ENCODE measurements around the gene SMS. TPM values are rescaled to one million over a fixed set of nuclear protein-coding genes. Genes with fewer than 3 reads are reported as not detected.

Gene SMS
- total and polyA plus RNA-seq, 2 of the 4 experiments (the other 2 are of a cell fraction), result 176 to 230 TPM

DNA sequence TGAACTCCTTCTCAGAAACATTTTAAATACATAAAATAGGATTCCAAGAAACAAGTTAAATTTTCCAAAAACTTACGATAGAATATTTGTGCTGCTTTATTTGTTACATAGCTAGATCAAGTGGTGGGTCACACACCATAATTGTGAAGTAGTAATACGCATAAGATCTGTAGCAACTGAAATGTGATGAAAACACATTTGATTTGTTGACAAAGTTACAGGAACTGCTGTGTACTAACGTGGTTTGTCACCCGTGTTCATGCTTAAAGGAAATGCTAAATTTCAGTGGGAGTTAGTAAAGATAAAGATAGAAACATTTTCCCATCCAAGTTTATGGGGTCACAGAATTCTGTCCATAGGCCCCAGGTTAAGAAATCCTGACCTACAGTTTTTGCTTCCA lies 57.5 kb downstream of the SMS start:
- WGBS, 2 experiments (ENCODE audit: extremely low coverage in 2 of 2, insufficient read length in 1 of 2), result 80% methylated on average over 1 of the region's 4 CpGs; no CpG with 5 or more reads in 1 of the 2 experiments
- no peaks in the 10 kb centered on the region for H3K9me1 ChIP-seq (ENCODE audit: insufficient read depth, low read length)
- no peak overlapping the region for H4K91ac ChIP-seq (ENCODE audit: insufficient read depth, low read depth, low read length)
- no peak overlapping the region for H3K4me3 ChIP-seq (ENCODE audit: insufficient read depth, low read depth, low read length)
- in situ Hi-C loops (cut with MboI; ENCODE audit: low sequenced_read_pairs), result no loop called here
- no peak overlapping the region for H3K56ac ChIP-seq (ENCODE audit: extremely low read depth, insufficient read depth, low read length)
- no peaks in the 10 kb centered on the region for H3K9me3 ChIP-seq (ENCODE audit: control insufficient read depth, insufficient read depth, low read length)
- H2AK5ac ChIP-seq (ENCODE audit: low read depth, low read length), result no peak overlapping the region
- ChIA-PET CTCF (interaction anchor here (3.2 kb wide), 1 partner anchor 13 kb away, joined by 11 read pairs; no protein-coding TSS in a partner anchor), POLR2A (ENCODE audit: unreplicated experiment) (no interaction called here)
- H3K4me1 ChIP-seq (ENCODE audit: control insufficient read depth, insufficient read depth, low read length), result 0 out of 2 replicates have a peak, but pooled peaks cover 3% of the 10 kb centered on the region
- peaks cover 14% of the 10 kb centered on the region for H3K36me3 ChIP-seq (ENCODE audit: control insufficient read depth, insufficient read depth, low read length)
- no peak overlapping the region for H3K18ac ChIP-seq (ENCODE audit: low read depth, low read length)
- H2BK15ac ChIP-seq (ENCODE audit: low read depth, low read length), result no peak overlapping the region
- ATAC-seq (ENCODE audit: low read depth) (no peak), DNase-seq (no peak)
- peaks cover 8 to 20% of the 10 kb centered on the region in 2 experiments; a peak in 3 of 4 replicates for H3K79me1 ChIP-seq (ENCODE audit: low read depth in 1 of 2, low read length in 2 of 2)
- H4K5ac ChIP-seq (ENCODE audit: low read depth, low read length), result no peak overlapping the region
- H3K4ac ChIP-seq (ENCODE audit: low read depth, low read length), result no peak overlapping the region
- H3K9ac ChIP-seq (ENCODE audit: low read depth, low read length), result no peak overlapping the region
- no peak overlapping the region for H2BK5ac ChIP-seq (ENCODE audit: low read depth, low read length, poor library complexity, severe bottlenecking)
- no peak overlapping the region for H3K23ac ChIP-seq (ENCODE audit: low read depth, low read length)
- no TSS peak for BruUV-seq (replicated peaks)
- H2AK9ac ChIP-seq (replicated peaks; ENCODE audit: low read depth, low read length, poor library complexity), result no peak overlapping the region
- H4K8ac ChIP-seq (ENCODE audit: low read depth in 2 of 2, low read length in 2 of 2), result no peak overlapping the region
- dilution Hi-C loops (cut with HindIII; ENCODE audit: low sequenced_read_pairs, unreplicated experiment), result no loop called here
- H2AFZ ChIP-seq (replicated peaks; ENCODE audit: low read length, poor library complexity), result no peak overlapping the region
- intact Hi-C loops (cut with micrococcal nuclease), result no loop called here
- H3K27me3 ChIP-seq (ENCODE audit: control insufficient read depth, insufficient read depth, low read length), result no peaks in the 10 kb centered on the region
- H4K20me1 ChIP-seq (ENCODE audit: insufficient read depth, low read length), result no peaks in the 10 kb centered on the region
- no peak overlapping the region for H3K4me2 ChIP-seq (ENCODE audit: low read depth, low read length)
- no peak overlapping the region for H2BK20ac ChIP-seq (ENCODE audit: low read depth, low read length)
- no peak for TF ChIP-seq POLR2A (IDR thresholded peaks at IDR 0.05; ENCODE audit: low read depth, low read length)
- TF ChIP-seq RCOR1 (IDR thresholded peaks at IDR 0.05; ENCODE audit: insufficient replicate concordance, low read length), result no peak
- no peak for TF ChIP-seq BHLHE40 (IDR thresholded peaks at IDR 0.05; ENCODE audit: low read depth, low read length)
- TF ChIP-seq CEBPB (IDR thresholded peaks at IDR 0.05; ENCODE audit: low read depth, low read length), result no peak
- no peak for TF ChIP-seq MXI1 (IDR thresholded peaks at IDR 0.05; ENCODE audit: borderline replicate concordance, low read depth, low read length)
- TF ChIP-seq CHD1 (IDR thresholded peaks at IDR 0.05; ENCODE audit: low read depth, low read length), result no peak
- TF ChIP-seq RAD21 (IDR thresholded peaks at IDR 0.05; ENCODE audit: low read length), result no peak
- no peak for TF ChIP-seq MAFK (IDR thresholded peaks at IDR 0.05; ENCODE audit: low read depth, low read length)
- no peak for TF ChIP-seq NFE2L2 (IDR thresholded peaks at IDR 0.05; ENCODE audit: low read depth, low read length)
- no peak for TF ChIP-seq FOS (IDR thresholded peaks at IDR 0.05; ENCODE audit: low read depth, low read length)
- TF ChIP-seq, protein P1, sequence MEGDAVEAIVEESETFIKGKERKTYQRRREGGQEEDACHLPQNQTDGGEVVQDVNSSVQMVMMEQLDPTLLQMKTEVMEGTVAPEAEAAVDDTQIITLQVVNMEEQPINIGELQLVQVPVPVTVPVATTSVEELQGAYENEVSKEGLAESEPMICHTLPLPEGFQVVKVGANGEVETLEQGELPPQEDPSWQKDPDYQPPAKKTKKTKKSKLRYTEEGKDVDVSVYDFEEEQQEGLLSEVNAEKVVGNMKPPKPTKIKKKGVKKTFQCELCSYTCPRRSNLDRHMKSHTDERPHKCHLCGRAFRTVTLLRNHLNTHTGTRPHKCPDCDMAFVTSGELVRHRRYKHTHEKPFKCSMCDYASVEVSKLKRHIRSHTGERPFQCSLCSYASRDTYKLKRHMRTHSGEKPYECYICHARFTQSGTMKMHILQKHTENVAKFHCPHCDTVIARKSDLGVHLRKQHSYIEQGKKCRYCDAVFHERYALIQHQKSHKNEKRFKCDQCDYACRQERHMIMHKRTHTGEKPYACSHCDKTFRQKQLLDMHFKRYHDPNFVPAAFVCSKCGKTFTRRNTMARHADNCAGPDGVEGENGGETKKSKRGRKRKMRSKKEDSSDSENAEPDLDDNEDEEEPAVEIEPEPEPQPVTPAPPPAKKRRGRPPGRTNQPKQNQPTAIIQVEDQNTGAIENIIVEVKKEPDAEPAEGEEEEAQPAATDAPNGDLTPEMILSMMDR (conservative IDR thresholded peaks at IDR 0.05; ENCODE audit: low read depth, low read length), result no peak
- no peak for TF ChIP-seq SMC3 (IDR thresholded peaks at IDR 0.05; ENCODE audit: low read depth, low read length)
- TF ChIP-seq, protein P2, sequence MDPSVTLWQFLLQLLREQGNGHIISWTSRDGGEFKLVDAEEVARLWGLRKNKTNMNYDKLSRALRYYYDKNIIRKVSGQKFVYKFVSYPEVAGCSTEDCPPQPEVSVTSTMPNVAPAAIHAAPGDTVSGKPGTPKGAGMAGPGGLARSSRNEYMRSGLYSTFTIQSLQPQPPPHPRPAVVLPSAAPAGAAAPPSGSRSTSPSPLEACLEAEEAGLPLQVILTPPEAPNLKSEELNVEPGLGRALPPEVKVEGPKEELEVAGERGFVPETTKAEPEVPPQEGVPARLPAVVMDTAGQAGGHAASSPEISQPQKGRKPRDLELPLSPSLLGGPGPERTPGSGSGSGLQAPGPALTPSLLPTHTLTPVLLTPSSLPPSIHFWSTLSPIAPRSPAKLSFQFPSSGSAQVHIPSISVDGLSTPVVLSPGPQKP (IDR thresholded peaks at IDR 0.05; ENCODE audit: borderline replicate concordance, low read depth, low read length), result no peak
- no peak for TF ChIP-seq RFX5 (IDR thresholded peaks at IDR 0.05; ENCODE audit: low read depth, low read length)
- TF ChIP-seq MAZ (IDR thresholded peaks at IDR 0.05; ENCODE audit: borderline replicate concordance, low read depth, low read length), result no peak
- TF ChIP-seq, protein P3, sequence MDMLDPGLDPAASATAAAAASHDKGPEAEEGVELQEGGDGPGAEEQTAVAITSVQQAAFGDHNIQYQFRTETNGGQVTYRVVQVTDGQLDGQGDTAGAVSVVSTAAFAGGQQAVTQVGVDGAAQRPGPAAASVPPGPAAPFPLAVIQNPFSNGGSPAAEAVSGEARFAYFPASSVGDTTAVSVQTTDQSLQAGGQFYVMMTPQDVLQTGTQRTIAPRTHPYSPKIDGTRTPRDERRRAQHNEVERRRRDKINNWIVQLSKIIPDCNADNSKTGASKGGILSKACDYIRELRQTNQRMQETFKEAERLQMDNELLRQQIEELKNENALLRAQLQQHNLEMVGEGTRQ (IDR thresholded peaks at IDR 0.05; ENCODE audit: low read depth, low read length), result no peak
- no peak overlapping the region for H2BK120ac ChIP-seq (ENCODE audit: low read depth, low read length)
- no peak overlapping the region for H3K14ac ChIP-seq (replicated peaks; ENCODE audit: low read depth, low read length)
- no peak overlapping the region for H3K27ac ChIP-seq (ENCODE audit: insufficient read depth, low read length)
